Common myeloid progenitor, CD34-positive (primary cell): ENCODE measurements around the gene HMCN2.

Experiments
- CTCF ChIA-PET: fragments of 350-600 bp; sonication (Branson Sonifier 250); formaldehyde crosslinking; loops from one replicate; lab custom pipeline; 2021; ENCODE audit warnings: antibody characterized with exemption; lab: Charles Lee
- POLR2A ChIA-PET: fragments of 350-600 bp; sonication (Branson Sonifier 250); formaldehyde crosslinking; loops from one replicate; lab custom pipeline; 2021; ENCODE audit warnings: antibody characterized with exemption; lab: Charles Lee
- DNase-seq, 3 donors: peaks; one replicate each; pipeline versions ENCODE4 v3.0.0 to v3.0.0-alpha.2; 2013
- H3K27ac ChIP-seq, 2 experiments: 1 replicate in 1 of 2; 2 replicates in 1 of 2; pipeline ENCODE4 v1.7.0; 2013; ENCODE audit warnings: inconsistent platforms in 2 of 2, low read length in 2 of 2, mild to moderate bottlenecking in 2 of 2, low read depth in 1 of 2, moderate library complexity in 1 of 2; ENCODE audit not compliant: severe bottlenecking in 2 of 2, insufficient read depth in 1 of 2, poor library complexity in 1 of 2
- H3K27me3 ChIP-seq, 5 experiments: replicated peaks in 2 of 5; 1 replicate in 3 of 5; 2 replicates in 2 of 5; pipeline versions ENCODE4 v1.6.1 to v1.7.0; 2013; ENCODE audit warnings: low read length in 4 of 5, mild to moderate bottlenecking in 2 of 5, moderate library complexity in 2 of 5, inconsistent platforms in 1 of 5; ENCODE audit not compliant: insufficient read depth in 5 of 5, control insufficient read depth in 4 of 5
- H3K36me3 ChIP-seq, 4 experiments: 1 replicate in 2 of 4; 2 replicates in 2 of 4; pipeline versions ENCODE4 v1.6.1 to v1.7.0; 2013; ENCODE audit warnings: low read length in 3 of 4, control low read depth in 1 of 4, mild to moderate bottlenecking in 1 of 4; ENCODE audit not compliant: control insufficient read depth in 4 of 4, insufficient read depth in 4 of 4
- H3K4me1 ChIP-seq, 4 experiments: 1 replicate in 3 of 4; 2 replicates in 1 of 4; pipeline versions ENCODE4 v1.6.1 to v1.7.1; 2013; ENCODE audit warnings: low read length in 3 of 4, mild to moderate bottlenecking in 3 of 4, control low read depth in 1 of 4, inconsistent platforms in 1 of 4, moderate library complexity in 1 of 4; ENCODE audit not compliant: control insufficient read depth in 4 of 4, insufficient read depth in 4 of 4; ENCODE audit errors: control extremely low read depth in 1 of 4
- H3K4me3 ChIP-seq, 7 experiments: 1 replicate in 4 of 7; 2 replicates in 3 of 7; pipeline versions ENCODE4 v1.5.1 to v1.7.0; 2013; ENCODE audit warnings: mild to moderate bottlenecking in 7 of 7, low read length in 6 of 7, moderate library complexity in 6 of 7, inconsistent platforms in 2 of 7, low read depth in 2 of 7, control low read depth in 1 of 7; ENCODE audit not compliant: insufficient read depth in 4 of 7, control insufficient read depth in 1 of 7; ENCODE audit errors: extremely low read depth in 1 of 7
- H3K9me3 ChIP-seq, 5 experiments: 1 replicate in 4 of 5; 2 replicates in 1 of 5; pipeline versions ENCODE4 v1.6.1 to v1.7.1; 2013; ENCODE audit warnings: low read length in 4 of 5, mild to moderate bottlenecking in 2 of 5, inconsistent platforms in 1 of 5, low read depth in 1 of 5, moderate library complexity in 1 of 5; ENCODE audit not compliant: control insufficient read depth in 4 of 5, insufficient read depth in 2 of 5; ENCODE audit errors: control extremely low read depth in 1 of 5
- WGBS: methylation state at CpG from one replicate; pipeline ENCODE4 v1.1.5; 2013; ENCODE audit not compliant: insufficient coverage; 5-methylcytosine and 5-hydroxymethylcytosine counted together

HMCN2 gene

DNA sequence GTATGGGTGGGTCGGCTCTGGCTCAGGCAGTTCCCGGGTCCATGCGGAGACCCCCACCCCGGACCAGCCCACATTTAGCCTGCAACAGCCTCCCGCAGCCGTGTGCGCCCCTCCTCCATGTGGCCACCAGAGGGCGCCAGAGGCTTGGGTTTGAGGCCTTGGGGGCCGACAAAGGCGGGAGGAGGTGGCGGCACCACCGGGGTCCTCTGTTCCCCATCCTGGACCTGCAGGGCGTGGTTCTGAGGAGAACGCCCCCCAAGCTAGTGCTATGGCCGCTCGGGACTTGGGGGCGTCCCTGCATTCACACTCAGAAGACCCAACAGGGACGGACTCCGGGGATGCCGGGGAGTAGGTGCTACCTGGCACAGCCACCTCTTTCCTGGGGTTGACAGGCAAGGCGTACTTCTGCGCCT, 195.7 kb downstream of the HMCN2 start:
- Histone ChIP-seq H3K4me1 (no peaks in the 10 kb centered on the region), H3K27ac (no peak overlapping the region), H3K4me3 (no peak overlapping the region), H3K36me3 (no peaks in the 10 kb centered on the region), H3K9me3 (no peaks in the 10 kb centered on the region), H3K27me3 (peaks cover 0 to 81% (median 9%) of the 10 kb centered on the region in 5 experiments)
- 11% methylated on average over 16 of the region's 22 CpGs for WGBS
- ChIA-PET POLR2A (no interaction called here), CTCF (interaction anchor here (0.7 to 13.4 kb wide), 9 partner anchors 10 to 228 kb away, joined by 3 to 171 read pairs (median 4); no protein-coding TSS in a partner anchor)
- DNase-seq, result peak; percentile 50 to 73 (median 71)

DNA sequence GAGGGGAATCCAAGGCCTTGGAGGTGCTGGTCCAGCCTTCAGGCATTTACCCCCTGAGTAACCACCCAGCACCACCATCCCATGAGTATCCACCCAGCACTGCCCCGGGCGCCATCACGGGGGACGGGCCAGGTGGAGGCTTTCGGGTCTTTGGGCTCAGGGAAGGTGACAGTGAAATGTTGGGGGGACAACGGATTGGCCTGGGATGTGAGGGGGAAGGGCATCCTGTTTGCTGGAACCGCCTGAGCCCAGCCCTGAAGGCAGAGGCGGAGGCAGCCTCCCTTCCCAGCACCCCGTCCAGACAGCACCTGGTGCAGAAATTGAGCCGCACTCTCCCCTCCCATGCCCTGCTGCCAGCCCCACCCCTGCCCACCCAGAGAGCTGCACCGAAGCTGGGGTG, 196.2 kb downstream of the HMCN2 start:
- no peak overlapping the region for H3K4me3 ChIP-seq
- no peaks in the 10 kb centered on the region for H3K9me3 ChIP-seq
- WGBS, result 92% methylated on average over 6 of the region's 11 CpGs
- H3K27me3 ChIP-seq, result peaks cover 0 to 86% (median 14%) of the 10 kb centered on the region in 5 experiments
- no peaks in the 10 kb centered on the region for H3K36me3 ChIP-seq
- no peak for DNase-seq
- CTCF ChIA-PET, result interaction anchor here (1.3 to 13.4 kb wide), 4 partner anchors 9 to 221 kb away, joined by 3 to 171 read pairs (median 6); no protein-coding TSS in a partner anchor
- H3K4me1 ChIP-seq, result no peaks in the 10 kb centered on the region
- no peak overlapping the region for H3K27ac ChIP-seq
- POLR2A ChIA-PET, result no interaction called here

DNA sequence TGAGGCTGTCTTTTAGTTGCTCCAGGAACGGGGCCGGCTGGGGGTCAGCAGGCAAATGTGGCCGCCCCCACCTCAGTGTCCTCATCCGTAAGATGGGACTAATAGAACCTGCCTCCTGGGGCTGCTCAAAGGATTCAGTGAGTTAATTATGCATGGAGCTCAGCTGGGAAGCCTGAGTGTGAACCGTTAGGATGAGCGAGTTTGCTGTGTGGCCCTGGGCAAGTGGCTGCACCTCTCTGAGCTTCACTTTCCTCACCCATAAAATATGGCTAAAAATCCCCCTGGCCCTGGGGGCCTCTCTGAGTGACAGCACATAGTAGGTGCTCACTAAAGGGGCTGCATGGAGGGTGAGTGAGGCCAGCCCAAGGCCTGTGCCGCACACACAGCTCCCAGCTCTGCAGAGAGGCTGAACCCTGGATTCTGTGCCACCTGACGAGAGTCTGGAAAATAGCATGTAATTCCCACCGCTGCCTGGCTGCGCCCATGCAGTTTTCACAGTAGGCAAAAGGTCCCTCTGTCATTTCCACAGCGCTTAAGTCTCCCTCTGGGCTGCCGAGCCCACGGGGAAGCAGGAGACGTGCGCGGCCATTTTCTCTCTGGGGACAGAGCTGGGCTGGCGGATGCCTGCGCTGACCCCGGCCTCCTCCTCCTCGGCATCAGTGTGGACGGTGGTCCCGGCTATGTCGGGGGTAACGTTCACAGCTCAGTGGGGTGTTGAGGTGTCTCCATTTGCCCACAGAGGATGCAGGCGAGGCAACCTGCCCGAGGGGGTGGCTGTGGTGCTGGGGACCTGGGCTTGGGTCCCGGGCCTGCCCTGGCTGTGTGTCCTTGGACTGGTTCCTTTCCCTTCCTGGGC, 197.4 kb downstream of the HMCN2 start:
- Histone ChIP-seq H3K4me3 (no peak overlapping the region), H3K27ac (no peak overlapping the region), H3K9me3 (no peaks in the 10 kb centered on the region), H3K4me1 (no peaks in the 10 kb centered on the region), H3K27me3 (peaks cover 5 to 92% (median 25%) of the 10 kb centered on the region in 5 experiments), H3K36me3 (no peaks in the 10 kb centered on the region)
- WGBS, result 84% methylated on average over 18 of the region's 27 CpGs
- CTCF ChIA-PET, result interaction anchor here (1.1 to 13.4 kb wide), 4 partner anchors 11 to 230 kb away, joined by 3 to 171 read pairs (median 4); partner anchors contain the start of gene EXOSC2
- POLR2A ChIA-PET, result no interaction called here
- DNase-seq, result no peak

DNA sequence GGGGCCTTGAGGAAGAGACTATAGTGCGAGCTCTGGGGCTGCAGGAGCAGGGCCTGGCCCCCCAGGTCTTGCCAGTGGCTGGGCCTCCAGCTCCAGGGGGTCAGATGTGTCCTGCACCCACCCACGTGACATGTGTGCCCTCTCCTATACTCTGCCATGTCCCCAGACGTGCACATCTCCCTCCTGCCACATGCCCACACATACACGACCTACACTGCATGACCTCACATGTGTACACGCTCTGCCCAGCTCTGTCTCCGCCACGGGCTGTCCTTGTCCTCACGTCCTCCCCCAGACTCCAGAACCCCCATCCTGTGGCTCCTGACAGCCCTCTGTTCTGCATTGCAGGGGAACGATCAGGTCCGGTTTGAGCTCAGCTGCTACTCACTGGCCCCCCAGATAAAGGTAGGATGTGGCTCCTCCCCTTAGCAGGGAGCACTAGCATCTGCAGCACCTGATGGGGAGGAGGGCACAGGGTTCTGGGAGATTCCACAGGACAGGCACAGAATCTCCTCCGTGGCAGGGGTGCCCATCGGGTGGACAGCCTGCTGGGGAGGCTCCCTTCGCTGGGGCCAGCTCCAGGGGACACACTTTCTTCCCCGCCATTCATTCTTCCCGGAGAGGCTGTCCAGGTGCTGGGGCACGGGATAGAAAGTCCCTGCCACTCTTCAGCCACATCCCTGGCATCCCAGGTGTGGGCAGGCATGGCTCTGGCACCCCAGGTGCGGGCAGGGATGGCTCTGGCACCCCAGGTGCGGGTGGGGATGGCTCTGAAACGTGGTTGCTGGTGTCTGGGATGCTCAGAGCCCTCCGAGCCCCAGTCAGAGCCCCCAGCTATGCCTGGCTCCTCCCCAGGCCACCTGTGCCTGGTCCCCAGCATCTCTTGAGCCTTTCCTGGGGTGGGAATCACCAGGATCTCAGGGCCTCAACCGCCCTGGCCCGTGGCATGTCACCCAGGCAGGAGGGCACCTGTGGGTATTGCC, 198.5 kb downstream of the HMCN2 start:
- 81% methylated on average over 21 of the region's 22 CpGs for WGBS
- H3K4me3 ChIP-seq, result no peak overlapping the region
- H3K27me3 ChIP-seq, result peaks cover 5 to 92% (median 28%) of the 10 kb centered on the region in 5 experiments
- no peaks in the 10 kb centered on the region for H3K9me3 ChIP-seq
- H3K4me1 ChIP-seq, result no peaks in the 10 kb centered on the region
- POLR2A ChIA-PET, result no interaction called here
- no peaks in the 10 kb centered on the region for H3K36me3 ChIP-seq
- H3K27ac ChIP-seq, result no peak overlapping the region
- CTCF ChIA-PET, result interaction anchor here (0.9 to 13.4 kb wide), 3 partner anchors 105 to 237 kb away, joined by 3 to 171 read pairs (median 3); no protein-coding TSS in a partner anchor
- DNase-seq, result no peak

DNA sequence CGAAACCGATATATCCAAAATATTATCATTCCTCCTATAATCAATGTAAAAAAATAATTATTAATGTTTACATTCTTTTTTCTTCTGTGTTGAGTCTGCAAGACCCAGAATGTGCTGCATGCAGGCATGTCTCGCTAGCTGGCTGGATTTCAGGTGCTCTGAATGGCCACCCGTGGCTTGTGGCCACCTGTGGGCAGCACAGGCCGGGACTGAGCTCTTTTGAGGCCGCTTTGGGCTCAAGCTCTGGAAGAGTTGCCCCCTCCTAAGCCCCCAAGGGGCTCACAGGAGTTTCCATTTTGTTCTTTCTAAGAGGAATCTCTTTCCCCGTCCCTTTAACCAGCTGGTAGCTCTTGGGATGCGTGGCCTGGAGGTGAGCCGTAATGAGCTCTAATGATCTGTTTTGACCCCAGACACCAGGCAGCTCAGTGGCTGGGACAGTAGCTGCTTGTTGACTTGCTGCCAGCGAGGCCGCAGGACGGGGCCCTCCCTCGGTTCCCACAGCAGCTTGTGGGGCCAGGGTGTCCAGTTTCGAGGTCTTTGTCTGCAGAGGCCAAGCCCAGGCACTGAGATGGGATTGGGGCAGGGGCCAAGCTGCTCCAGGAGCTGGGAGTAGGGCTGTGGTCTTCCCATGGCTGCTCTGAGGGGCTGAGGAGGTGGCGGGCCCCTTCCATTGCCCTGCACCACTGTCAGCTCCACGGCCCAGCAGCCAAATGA, 200.0 kb downstream of the HMCN2 start:
- POLR2A ChIA-PET, result no interaction called here
- 80% methylated on average over 12 of the region's 16 CpGs for WGBS
- H3K9me3 ChIP-seq, result no peaks in the 10 kb centered on the region
- CTCF ChIA-PET, result interaction anchor here (1.1 to 13.4 kb wide), 3 partner anchors 158 to 236 kb away, joined by 3 to 171 read pairs (median 4); no protein-coding TSS in a partner anchor
- H3K27me3 ChIP-seq, result peaks cover 5 to 96% (median 35%) of the 10 kb centered on the region in 5 experiments
- no peaks in the 10 kb centered on the region for H3K4me1 ChIP-seq
- no peak overlapping the region for H3K4me3 ChIP-seq
- H3K36me3 ChIP-seq, result no peaks in the 10 kb centered on the region
- H3K27ac ChIP-seq, result no peak overlapping the region
- DNase-seq, result no peak

DNA sequence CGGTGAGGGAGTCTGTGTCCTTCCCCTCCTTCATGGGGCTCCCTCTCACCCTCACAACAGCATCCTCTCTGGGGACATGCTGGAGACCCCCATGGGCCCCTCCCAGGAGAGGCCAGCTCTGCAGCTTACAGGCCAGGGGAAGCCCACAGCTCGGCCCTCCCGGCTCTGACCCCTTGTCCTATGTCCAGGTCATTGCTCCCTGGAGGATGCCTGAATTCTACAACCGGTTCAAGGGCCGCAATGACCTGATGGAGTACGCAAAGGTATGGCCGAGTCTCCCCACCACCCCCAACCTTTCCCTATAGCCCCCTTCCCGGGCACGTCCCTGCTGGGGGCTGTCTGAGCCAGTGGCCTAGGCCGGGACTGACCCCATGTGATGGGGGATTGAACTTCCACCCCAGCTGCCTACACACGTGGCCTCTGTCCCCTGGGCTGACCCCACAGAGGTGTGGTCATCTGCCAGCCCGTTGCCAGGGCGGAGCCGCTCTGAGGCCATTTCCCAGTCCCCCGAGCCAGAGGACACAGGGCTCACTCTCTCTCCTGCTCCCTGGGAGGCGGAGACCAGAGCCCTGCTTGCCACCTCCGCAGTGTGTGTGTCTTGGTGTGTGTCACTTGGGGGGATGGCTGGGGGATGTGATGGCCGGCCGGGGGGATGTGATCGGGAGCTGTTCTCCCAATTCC, 201.1 kb downstream of the HMCN2 start:
- CTCF ChIA-PET, result interaction anchor here (1.3 to 13.4 kb wide), 3 partner anchors 13 to 216 kb away, joined by 3 to 171 read pairs (median 4); no protein-coding TSS in a partner anchor

More for the DNA sequence above, 201.1 kb downstream of the HMCN2 start:
- Histone ChIP-seq H3K9me3 (no peaks in the 10 kb centered on the region), H3K4me3 (no peak overlapping the region), H3K27me3 (peaks cover 5 to 97% (median 32%) of the 10 kb centered on the region in 5 experiments), H3K36me3 (no peaks in the 10 kb centered on the region), H3K4me1 (no peaks in the 10 kb centered on the region), H3K27ac (no peak overlapping the region)
- POLR2A ChIA-PET, result no interaction called here
- 81% methylated on average over 9 of the region's 20 CpGs for WGBS
- DNase-seq, result no peak
